IgD-negative memory B cell (primary cell): ENCODE measurements around the gene SLIT1. TPM values are rescaled to one million over a fixed set of nuclear protein-coding genes. Genes with fewer than 3 reads are reported as not detected.

Experiments
- H3K27ac Mint-ChIP-seq, 3 donors: one replicate each; pipeline ENCODE4 v1.8.0; 2020 to 2022; ENCODE audit warnings: mild to moderate bottlenecking in 3 of 3, mixed read lengths in 3 of 3, moderate library complexity in 1 of 3
- H3K27me3 Mint-ChIP-seq: one replicate; pipeline ENCODE4 v1.8.0; 2021; ENCODE audit warnings: mixed read lengths
- H3K36me3 Mint-ChIP-seq: one replicate; pipeline ENCODE4 v1.8.0; 2020; ENCODE audit warnings: mild to moderate bottlenecking, mixed read lengths
- H3K4me1 Mint-ChIP-seq, 3 donors: one replicate each; pipeline ENCODE4 v1.8.0; 2020 to 2022; ENCODE audit warnings: mixed read lengths in 3 of 3, mild to moderate bottlenecking in 1 of 3
- H3K4me3 Mint-ChIP-seq, 4 donors: one replicate each; pipeline ENCODE4 v1.8.0; 2020 to 2022; ENCODE audit warnings: mild to moderate bottlenecking in 4 of 4, mixed read lengths in 4 of 4, moderate library complexity in 3 of 4
- H3K9me3 Mint-ChIP-seq, 3 donors: one replicate each; pipeline ENCODE4 v1.8.0; 2020 to 2021; ENCODE audit warnings: mixed read lengths in 3 of 3, mild to moderate bottlenecking in 1 of 3
- polyA plus RNA-seq: library from polyadenylated mRNA; unstranded; fragments of 300-500 nt; fragmentation: Illumina TruSeq; gene quantifications from one replicate; pipeline ENCODE4 v1.2.3, GENCODE V29; 2021

Gene SLIT1
- polyA plus RNA-seq, 1 donor from 2014 or later, result not detected

DNA sequence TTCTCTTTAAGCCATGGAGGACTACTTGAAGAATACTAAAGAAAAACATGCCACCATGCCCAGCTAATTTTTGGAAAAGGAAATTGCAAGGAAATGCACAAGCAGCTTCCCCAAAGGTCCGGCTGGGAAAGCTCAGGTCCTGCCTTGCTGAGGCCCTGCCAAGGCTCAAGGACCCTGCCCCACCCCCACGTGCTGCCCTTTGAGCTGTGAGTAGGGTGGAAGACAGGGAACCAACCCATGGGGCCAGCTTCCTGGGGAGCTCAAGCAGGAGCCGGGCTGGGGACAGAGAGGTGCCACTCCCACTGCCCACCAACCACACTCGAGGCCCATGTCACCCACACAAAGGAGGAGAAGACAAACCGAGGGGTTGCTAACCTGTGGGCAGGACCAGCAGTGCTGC is 78.2 kb downstream of the SLIT1 start:
- no peaks in the 10 kb centered on the region for H3K9me3 Mint-ChIP-seq
- H3K27me3 Mint-ChIP-seq, result peaks cover 13% of the 10 kb centered on the region
- no peak overlapping the region for H3K4me3 Mint-ChIP-seq
- no peaks in the 10 kb centered on the region for H3K4me1 Mint-ChIP-seq
- H3K27ac Mint-ChIP-seq, result no peak overlapping the region
- no peaks in the 10 kb centered on the region for H3K36me3 Mint-ChIP-seq

DNA sequence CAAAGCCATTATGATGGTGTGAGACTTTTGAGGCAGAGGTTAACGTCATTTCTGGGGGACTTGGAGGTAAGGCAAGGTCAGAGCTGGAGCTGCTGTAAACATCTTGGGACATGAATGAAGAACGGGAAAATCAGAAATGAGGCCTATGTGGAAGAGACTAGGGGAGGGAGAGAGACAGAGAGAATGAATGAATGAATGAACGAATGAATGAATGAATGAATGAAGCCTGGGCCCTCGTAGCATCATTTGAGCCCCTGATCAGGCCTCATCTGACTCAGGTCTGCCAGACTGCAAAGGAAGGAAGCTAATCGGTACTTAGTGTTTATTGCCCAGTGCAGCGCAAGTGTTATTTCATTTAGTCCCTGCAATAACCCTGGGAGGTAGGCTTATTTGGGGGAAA is 79.6 kb downstream of the SLIT1 start:
- peaks cover 7% of the 10 kb centered on the region for H3K27me3 Mint-ChIP-seq
- no peaks in the 10 kb centered on the region for H3K9me3 Mint-ChIP-seq
- no peak overlapping the region for H3K4me3 Mint-ChIP-seq
- H3K36me3 Mint-ChIP-seq, result no peaks in the 10 kb centered on the region
- no peaks in the 10 kb centered on the region for H3K4me1 Mint-ChIP-seq
- peak overlapping the region in 1 of 3 donors; percentile 22 for H3K27ac Mint-ChIP-seq

DNA sequence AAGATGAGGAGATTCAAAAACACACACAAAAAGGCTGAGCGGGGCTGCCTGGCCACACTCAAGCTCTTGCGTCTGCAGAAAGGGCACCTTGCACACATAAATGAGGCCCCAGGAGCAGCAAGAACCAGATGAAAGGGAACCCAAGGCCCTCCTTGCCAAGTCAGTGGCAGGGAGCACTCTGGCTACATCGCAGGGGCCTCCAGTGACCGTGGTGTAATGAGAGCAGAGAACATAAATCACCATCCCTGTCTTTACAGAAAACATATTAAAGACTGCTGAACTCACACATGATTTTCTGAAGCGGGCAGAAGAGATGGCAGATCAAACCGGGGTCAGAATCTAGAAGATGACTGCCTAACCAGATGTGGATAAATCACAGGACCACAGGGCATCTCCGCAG is 80.5 kb downstream of the SLIT1 start:
- no peaks in the 10 kb centered on the region for H3K36me3 Mint-ChIP-seq
- H3K4me3 Mint-ChIP-seq, result no peak overlapping the region
- peaks cover 7% of the 10 kb centered on the region for H3K27me3 Mint-ChIP-seq
- no peaks in the 10 kb centered on the region for H3K9me3 Mint-ChIP-seq
- peaks cover 0 to 2% (median 0%) of the 10 kb centered on the region in 3 donors for H3K4me1 Mint-ChIP-seq
- no peak overlapping the region for H3K27ac Mint-ChIP-seq

DNA sequence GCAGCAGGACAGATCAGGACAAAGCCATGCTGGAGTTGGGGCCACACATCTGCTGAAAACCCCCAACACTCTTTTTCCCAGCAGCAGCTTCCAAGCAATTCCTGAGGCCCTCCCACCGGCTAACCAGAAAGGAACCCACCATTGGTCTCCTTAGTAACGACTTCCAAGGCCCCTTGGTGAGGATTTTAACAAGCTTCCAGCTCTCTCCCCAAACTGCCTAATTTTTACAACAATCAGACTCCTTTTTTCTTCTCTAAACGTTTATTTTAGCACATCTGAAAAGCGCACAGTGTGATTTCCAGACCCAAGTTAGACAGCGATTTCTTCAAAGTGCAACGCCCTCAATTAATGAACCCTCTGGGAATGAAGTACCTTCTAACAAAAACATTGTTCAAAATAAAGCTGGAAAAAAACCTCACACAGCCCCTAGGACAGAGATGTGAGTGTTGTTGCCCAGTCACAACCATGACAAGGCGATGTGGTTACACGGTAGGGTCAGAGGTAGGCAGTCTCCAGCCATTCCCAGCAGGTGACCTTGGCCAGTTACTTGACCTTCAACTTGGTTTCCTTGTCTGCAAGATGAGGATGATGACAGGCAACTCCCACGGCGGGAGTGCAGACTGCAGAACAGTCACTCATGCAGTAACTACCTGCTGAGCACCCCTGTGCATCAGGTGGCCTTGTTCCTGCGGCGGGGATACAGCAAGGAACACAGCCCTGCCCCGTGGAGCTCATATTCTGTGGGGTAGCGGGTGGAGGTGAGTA is 82.3 kb downstream of the SLIT1 start:
- H3K9me3 Mint-ChIP-seq, result no peaks in the 10 kb centered on the region
- no peak overlapping the region for H3K4me3 Mint-ChIP-seq
- no peaks in the 10 kb centered on the region for H3K36me3 Mint-ChIP-seq
- H3K27me3 Mint-ChIP-seq, result peaks cover 5% of the 10 kb centered on the region
- peak overlapping the region in 1 of 3 donors; percentile 59 for H3K27ac Mint-ChIP-seq
- peaks cover 0 to 2% (median 0%) of the 10 kb centered on the region in 3 donors for H3K4me1 Mint-ChIP-seq

DNA sequence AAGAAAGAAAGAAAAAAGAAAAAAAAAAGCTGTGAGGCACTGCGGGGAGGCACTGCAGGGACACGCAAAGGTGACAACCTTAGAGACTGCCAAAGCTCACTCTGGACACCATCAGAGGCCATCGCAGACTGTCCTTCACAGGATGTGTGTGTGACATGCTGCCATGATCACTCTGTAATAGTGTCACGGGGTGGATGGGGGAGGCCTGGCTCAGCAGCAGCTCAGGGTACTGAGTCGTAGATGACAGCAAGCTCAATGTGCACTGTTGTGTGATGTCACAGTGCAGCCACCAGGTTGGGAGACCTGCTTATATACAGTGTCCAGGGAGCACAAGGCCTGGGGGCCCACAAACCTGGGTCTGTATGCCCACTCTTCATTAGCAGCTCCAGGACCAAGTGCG is 83.3 kb downstream of the SLIT1 start:
- peaks cover 0 to 2% (median 0%) of the 10 kb centered on the region in 3 donors for H3K4me1 Mint-ChIP-seq
- H3K27me3 Mint-ChIP-seq, result peaks cover 13% of the 10 kb centered on the region
- no peak overlapping the region for H3K27ac Mint-ChIP-seq
- H3K9me3 Mint-ChIP-seq, result no peaks in the 10 kb centered on the region
- peaks cover 2% of the 10 kb centered on the region for H3K36me3 Mint-ChIP-seq
- H3K4me3 Mint-ChIP-seq, result no peak overlapping the region

DNA sequence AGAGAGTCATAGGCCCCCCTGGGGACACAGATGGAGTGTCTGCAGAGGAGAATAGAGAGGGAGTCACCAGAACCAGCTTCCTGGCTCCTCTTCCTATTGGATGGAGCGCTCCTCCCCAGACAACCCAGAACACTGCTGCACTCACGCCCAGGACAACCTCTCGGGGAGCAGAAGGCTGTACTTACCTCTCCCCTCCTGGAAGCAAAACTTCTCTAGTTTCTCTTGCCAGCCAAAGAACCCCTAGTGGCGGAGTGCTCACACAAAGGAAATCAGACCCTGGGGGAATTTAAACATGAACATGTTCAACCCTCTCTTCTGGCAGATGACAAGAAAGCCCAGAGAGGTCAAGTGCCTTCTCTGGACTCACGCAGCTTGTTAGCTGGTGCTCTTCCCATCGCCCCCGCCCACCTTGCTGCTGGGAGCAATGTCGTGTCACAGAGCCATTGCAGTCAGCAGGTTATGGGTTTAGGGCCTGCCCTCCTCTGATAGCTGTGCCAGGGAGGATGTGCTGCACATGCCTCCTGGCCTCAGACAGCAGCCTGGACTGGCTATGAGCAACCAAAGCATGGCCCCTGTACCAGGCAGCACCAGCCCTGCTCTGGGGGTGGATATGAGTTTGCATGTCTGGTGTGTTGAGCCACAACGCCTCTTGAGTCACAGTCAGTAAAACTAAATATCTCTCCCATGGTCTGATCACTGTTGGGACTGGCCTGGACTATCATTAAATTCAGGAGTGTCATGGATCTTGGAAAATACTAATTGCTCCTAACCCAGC is 84.4 kb downstream of the SLIT1 start:
- H3K4me1 Mint-ChIP-seq, result peaks cover 0 to 5% (median 4%) of the 10 kb centered on the region in 3 donors

DNA sequence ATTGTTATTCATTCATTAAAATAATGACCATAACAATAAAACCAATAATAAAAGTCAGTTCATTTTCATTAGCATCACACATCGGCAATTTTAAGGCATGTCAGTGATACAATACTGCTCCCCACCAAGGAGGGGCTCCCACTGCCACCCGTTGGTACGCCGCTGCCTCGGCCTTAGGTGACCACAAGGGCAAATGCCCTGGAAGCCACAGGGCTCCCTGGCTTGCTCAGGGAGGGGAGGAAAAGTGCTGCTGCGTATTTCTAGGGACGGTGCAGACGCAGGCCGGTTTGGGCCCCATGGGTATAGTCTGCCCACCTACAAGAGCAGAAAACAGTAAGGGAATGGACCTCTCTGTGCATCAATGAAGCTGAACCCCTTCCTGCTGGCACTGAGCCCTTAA is 85.1 kb downstream of the SLIT1 start:
- H3K36me3 Mint-ChIP-seq, result peaks cover 2% of the 10 kb centered on the region
- H3K27ac Mint-ChIP-seq, result no peak overlapping the region
- peaks cover 0 to 8% (median 4%) of the 10 kb centered on the region in 3 donors for H3K4me1 Mint-ChIP-seq
- peaks cover 20% of the 10 kb centered on the region for H3K27me3 Mint-ChIP-seq
- no peak overlapping the region for H3K4me3 Mint-ChIP-seq
- no peaks in the 10 kb centered on the region for H3K9me3 Mint-ChIP-seq

More for the DNA sequence above, 84.4 kb downstream of the SLIT1 start:
- H3K4me3 Mint-ChIP-seq, result no peak overlapping the region
- peak overlapping the region in 1 of 3 donors; percentile 47 for H3K27ac Mint-ChIP-seq
- H3K27me3 Mint-ChIP-seq, result peaks cover 20% of the 10 kb centered on the region
- H3K36me3 Mint-ChIP-seq, result peaks cover 2% of the 10 kb centered on the region
- H3K9me3 Mint-ChIP-seq, result no peaks in the 10 kb centered on the region

DNA sequence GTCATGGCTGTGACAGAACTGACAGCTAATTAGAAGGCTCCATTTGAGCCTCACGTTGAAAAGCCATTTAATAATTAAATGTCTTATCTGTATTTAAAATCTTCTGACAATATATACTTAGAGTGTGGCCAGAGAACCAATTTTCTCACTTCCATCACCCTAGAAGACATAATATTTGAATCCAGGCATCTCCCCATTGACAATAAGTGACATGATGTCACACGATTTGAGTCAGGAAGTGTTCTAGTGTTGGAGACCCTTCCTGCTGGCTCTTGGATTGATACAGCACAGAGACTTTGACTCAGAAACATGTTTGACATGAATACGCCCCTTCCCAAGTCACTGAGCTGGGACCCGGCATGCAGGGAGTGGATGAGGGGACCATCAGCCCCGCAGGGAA is 85.9 kb downstream of the SLIT1 start:
- Mint-ChIP-seq H3K27ac (no peak overlapping the region), H3K4me3 (no peak overlapping the region), H3K9me3 (no peaks in the 10 kb centered on the region), H3K27me3 (peaks cover 25% of the 10 kb centered on the region), H3K36me3 (peaks cover 2% of the 10 kb centered on the region), H3K4me1 (peaks cover 0 to 8% (median 4%) of the 10 kb centered on the region in 3 donors)

DNA sequence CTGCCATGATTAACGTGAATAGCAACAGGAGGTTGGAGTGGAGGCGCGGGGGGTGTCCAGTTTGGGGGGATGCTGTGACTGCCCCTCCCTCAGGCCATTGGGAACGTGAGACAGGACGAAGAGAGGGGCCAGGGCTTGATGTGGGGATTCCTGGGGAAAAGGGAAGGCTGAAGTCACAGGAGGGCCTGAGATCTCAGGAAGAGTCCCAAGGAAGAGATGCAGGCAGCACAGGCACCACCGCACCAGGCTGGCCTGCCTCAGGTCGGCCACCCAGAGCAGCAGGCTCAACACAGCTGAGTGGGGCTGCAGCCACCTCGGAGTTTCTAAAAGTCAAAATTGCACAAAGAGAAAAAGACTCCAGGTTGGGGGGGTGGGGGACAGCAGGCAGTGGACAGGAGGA is 86.7 kb downstream of the SLIT1 start:
- Mint-ChIP-seq H3K27ac (no peak overlapping the region), H3K9me3 (no peaks in the 10 kb centered on the region), H3K4me1 (peaks cover 4 to 8% (median 4%) of the 10 kb centered on the region in 3 donors), H3K27me3 (peaks cover 23% of the 10 kb centered on the region), H3K4me3 (peak overlapping the region in 1 of 4 donors; percentile 28), H3K36me3 (peaks cover 2% of the 10 kb centered on the region)

DNA sequence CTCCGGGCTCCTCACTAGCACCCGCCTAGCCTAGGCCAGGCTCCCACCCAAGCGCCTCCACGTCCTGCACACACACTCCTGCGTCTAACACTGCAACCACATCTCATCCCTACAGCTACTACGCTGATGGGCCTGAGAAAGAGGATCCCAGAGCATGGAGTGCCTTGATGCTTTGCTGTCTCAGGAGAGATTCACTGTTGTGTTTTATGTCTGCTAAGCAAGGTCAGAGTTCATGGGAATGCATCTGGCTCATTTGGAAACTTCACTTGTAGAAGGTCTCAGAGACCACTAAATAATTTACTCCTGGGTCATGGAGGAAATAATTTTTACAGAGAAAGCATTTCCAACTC is 88.7 kb downstream of the SLIT1 start:
- no peaks in the 10 kb centered on the region for H3K9me3 Mint-ChIP-seq
- H3K4me1 Mint-ChIP-seq, result peaks cover 4 to 8% (median 4%) of the 10 kb centered on the region in 3 donors
- H3K4me3 Mint-ChIP-seq, result no peak overlapping the region
- peaks cover 25% of the 10 kb centered on the region for H3K27me3 Mint-ChIP-seq
- H3K36me3 Mint-ChIP-seq, result peaks cover 2% of the 10 kb centered on the region
- no peak overlapping the region for H3K27ac Mint-ChIP-seq

DNA sequence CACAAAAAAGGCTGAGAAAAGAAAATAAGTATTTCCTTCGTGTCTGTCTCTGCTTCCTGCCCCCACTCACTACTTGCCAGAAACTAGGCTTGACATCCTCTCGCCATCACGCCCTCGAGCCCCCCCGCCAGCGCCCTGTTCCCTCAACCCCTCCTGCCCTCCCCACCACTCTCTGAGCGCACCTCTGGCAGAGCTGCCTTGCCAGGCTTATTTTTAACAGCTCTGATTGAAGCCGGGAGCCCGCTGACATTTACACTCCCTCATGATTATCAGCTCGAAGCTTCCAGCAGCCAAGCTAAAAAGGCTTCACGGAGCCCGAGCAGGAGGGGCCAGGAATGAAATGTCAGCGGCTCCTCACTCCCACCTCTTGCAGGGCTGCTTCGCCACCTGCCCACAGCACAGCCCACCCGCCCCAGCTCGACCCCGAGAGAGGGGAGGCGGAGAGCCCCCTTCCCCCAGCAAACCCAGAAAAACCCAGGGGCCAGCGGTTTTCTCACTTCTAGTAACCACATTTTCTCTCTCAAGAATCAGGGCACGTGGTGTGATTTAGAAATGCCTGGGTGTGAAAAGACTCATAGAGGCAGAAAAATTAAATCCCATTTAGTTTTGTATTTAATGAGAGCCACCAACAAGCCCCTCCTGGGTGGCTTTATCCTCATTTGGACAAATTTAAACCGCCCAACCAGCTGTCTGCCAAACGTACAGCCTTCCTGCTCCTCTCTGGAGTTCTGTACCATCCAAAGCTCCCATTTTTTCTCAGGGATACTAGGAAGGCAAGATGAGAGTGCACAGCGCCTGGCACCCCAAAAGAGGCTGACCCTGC is 89.3 kb downstream of the SLIT1 start:
- Mint-ChIP-seq H3K4me1 (peaks cover 4 to 8% (median 4%) of the 10 kb centered on the region in 3 donors), H3K4me3 (peak overlapping the region in 1 of 4 donors; percentile 82), H3K27me3 (peaks cover 27% of the 10 kb centered on the region), H3K27ac (peak overlapping the region in 1 of 3 donors; percentile 81), H3K9me3 (peaks cover 0 to 2% (median 0%) of the 10 kb centered on the region in 3 donors), H3K36me3 (peaks cover 2% of the 10 kb centered on the region)

DNA sequence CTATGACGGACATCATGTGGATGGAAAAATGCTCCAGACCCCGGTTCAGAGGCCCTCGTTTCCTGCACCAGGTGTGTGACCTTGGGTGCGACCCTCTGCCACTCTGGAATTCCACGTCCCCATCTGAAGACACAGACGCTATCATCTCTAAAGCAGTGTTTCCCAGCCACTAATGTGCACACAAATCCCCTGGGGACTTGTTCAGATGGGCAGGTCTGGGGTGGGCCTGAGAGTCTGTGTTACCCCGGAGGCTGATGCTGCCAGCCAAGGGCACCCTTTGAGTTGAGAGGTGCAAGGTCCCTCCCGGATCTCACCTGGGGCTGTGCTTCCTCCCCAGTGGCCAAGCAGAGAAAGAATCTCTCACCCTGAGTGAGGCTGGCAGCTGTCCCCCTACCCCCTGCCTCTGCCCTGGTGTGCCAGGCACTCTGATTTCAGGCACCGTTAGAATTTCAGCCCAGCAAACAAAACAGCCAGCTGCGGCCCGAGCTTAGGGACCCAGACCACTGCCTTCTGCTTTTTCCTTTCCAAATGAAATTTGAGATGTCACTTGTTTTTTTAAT is 90.0 kb downstream of the SLIT1 start:
- H3K27me3 Mint-ChIP-seq, result peaks cover 27% of the 10 kb centered on the region
- H3K4me3 Mint-ChIP-seq, result peak overlapping the region in 1 of 4 donors; percentile 82
- peaks cover 2 to 8% (median 4%) of the 10 kb centered on the region in 3 donors for H3K4me1 Mint-ChIP-seq
- H3K9me3 Mint-ChIP-seq, result peaks cover 0 to 2% (median 0%) of the 10 kb centered on the region in 3 donors
- H3K27ac Mint-ChIP-seq, result peak overlapping the region in 1 of 3 donors; percentile 81
- H3K36me3 Mint-ChIP-seq, result peaks cover 2% of the 10 kb centered on the region

DNA sequence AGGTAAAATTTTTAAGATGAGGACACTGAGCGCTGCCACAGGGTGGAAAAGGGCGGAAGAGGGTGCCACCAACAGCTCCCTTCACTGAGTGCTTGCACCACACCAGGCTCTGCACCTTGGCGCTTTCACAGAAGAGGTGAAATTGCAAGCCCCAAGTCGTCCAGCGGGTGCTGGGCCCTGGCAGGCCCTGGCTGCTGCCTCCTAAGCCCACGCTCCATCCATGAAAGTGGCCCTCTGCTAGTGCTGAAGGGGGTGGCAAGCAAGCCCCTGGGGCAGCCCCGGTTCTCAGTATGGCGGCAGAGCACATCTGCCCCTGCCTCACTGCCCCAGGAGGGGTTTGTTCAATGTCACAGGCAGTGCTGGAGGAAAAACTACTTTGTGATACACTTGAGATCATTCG is 95.1 kb downstream of the SLIT1 start:
- peaks cover 0 to 2% (median 0%) of the 10 kb centered on the region in 3 donors for H3K9me3 Mint-ChIP-seq
- no peak overlapping the region for H3K4me3 Mint-ChIP-seq
- peaks cover 28% of the 10 kb centered on the region for H3K27me3 Mint-ChIP-seq
- no peak overlapping the region for H3K27ac Mint-ChIP-seq
- H3K36me3 Mint-ChIP-seq, result peaks cover 4% of the 10 kb centered on the region
- H3K4me1 Mint-ChIP-seq, result peaks cover 0 to 4% (median 0%) of the 10 kb centered on the region in 3 donors

DNA sequence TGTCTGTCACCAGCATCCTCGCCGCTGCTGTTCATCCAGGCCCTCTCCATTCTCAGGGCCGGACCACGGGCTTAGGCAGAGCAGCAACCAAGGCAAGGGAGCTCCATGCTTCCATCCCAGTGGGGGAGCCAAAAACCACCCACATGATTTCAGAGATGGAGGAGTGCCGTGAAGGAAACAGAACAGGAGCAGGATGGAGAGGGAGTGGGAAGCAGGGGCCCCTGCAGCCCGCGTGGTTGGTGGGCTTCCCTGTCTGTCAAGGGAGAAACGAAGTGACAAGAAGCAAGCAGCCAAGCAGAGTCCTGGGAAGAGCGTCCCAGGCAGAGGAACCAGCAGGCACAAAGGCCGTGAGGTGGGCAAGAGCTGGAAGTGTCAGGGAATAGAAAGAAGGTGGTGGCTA is 95.7 kb downstream of the SLIT1 start:
- Mint-ChIP-seq H3K4me1 (peaks cover 0 to 4% (median 0%) of the 10 kb centered on the region in 3 donors), H3K4me3 (no peak overlapping the region), H3K36me3 (peaks cover 4% of the 10 kb centered on the region), H3K27me3 (peaks cover 24% of the 10 kb centered on the region), H3K9me3 (peaks cover 0 to 2% (median 0%) of the 10 kb centered on the region in 3 donors), H3K27ac (peak overlapping the region in 1 of 3 donors; percentile 62)
